ENCODE results near the gene CBARP. TPM values are rescaled to one million over a fixed set of nuclear protein-coding genes. Genes with fewer than 3 reads are reported as not detected.
"Not testable (repeated sequence)": the region's sequence is repeated elsewhere in the genome, so short reads cannot be mapped to it uniquely, and the experiment has no call there.

The CBARP gene
- total RNA-seq, 1 donor from 2014 or later: 1.2 TPM

- H3K27me3 Mint-ChIP-seq (ENCODE audit: insufficient read depth, low read depth): peaks cover 2% of the 10 kb centered on the region
- Histone ChIP-seq H4K20me1 (ENCODE audit: low read depth) (peaks cover 60% of the 10 kb centered on the region), H3K36me3 (no peaks in the 10 kb centered on the region)
Measured at GRCh38 chr19:1248139-1248785, 10.5 kb upstream of the CBARP start, which contains the start of gene MIDN. TSS of gene MIDN (plus strand) at chr19:1248583. CDS start at chr19:1250297, 1,714 bp downstream.

DNA sequence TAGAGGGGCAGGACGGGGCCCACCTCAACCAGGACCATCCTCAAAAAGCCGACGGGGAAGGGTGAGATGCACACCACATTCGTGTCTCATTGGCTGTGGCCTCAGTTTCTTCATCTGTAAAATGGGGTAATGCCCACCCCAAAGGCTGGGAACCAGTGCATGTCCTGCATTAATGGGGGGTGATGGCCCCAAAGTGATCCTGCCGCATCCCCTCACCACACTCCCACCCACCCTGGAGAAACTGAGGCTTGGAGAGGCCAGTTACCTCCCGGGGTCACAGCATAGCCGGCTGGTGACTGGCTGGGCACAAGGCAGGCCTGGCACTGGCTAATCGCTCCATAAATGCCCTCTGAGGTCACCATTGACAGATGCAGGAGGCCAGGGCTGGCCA, 9.9 kb upstream of the CBARP start:
- Histone ChIP-seq H2AFZ (replicated peaks) (no peak overlapping the region), H3K9ac (no peak overlapping the region), H3K36me3 (no peaks in the 10 kb centered on the region), H3K4me3 (peak overlapping the region; percentile 90), H3K9me3 (ENCODE audit: low read depth) (no peaks in the 10 kb centered on the region), H3K79me2 (ENCODE audit: low read depth) (peaks cover 31% of the 10 kb centered on the region), H3K27ac (no peak overlapping the region), H3K27me3 (no peaks in the 10 kb centered on the region), H3K4me1 (peaks cover 14% of the 10 kb centered on the region), H4K20me1 (ENCODE audit: low read depth) (peaks cover 58% of the 10 kb centered on the region), H3F3A (ENCODE audit: low read depth) (peaks cover 44% of the 10 kb centered on the region), H3K4me2 (peak overlapping the region; percentile 72)
- DNase-seq (ENCODE audit: low spot score): no peak
- TF ChIP-seq EZH2phosphoT487 (IDR thresholded peaks at IDR 0.05) (no peak), EZH2 (IDR thresholded peaks at IDR 0.05) (no peak), CTCF (IDR thresholded peaks at IDR 0.05) (no peak)
- H3K4me3 Mint-ChIP-seq: peak overlapping the region; percentile 67
- peaks cover 2% of the 10 kb centered on the region for H3K27me3 Mint-ChIP-seq (ENCODE audit: insufficient read depth, low read depth)
- H3K27ac Mint-ChIP-seq: no peak overlapping the region
- peaks cover 14% of the 10 kb centered on the region for H3K4me1 Mint-ChIP-seq
- no peaks in the 10 kb centered on the region for H3K9me3 Mint-ChIP-seq
- no peaks in the 10 kb centered on the region for H3K36me3 Mint-ChIP-seq

More at GRCh38 chr19:1248139-1248785, 10.5 kb upstream of the CBARP start, which contains the start of gene MIDN:
- no peak within 1 kb of the TSS for H3K27ac Mint-ChIP-seq
- no peak within 1 kb of the TSS for H3K9ac ChIP-seq
- H3K4me1 Mint-ChIP-seq: peaks cover 14% of the 10 kb centered on the region
- H3K27ac ChIP-seq: peak within 1 kb of the TSS; percentile 92
- H3K9me3 Mint-ChIP-seq: no peaks in the 10 kb centered on the region
- no peak within 1 kb of the TSS for H2AFZ ChIP-seq (replicated peaks)
- H3K36me3 Mint-ChIP-seq: no peaks in the 10 kb centered on the region
- H3K79me2 ChIP-seq (ENCODE audit: low read depth): peaks cover 36% of the 10 kb centered on the region
- peak within 1 kb of the TSS; percentile 79 for H3K4me2 ChIP-seq
- peak within 1 kb of the TSS; percentile 90 for H3K4me3 ChIP-seq
- TF ChIP-seq EZH2 (IDR thresholded peaks at IDR 0.05) (no peak), CTCF (IDR thresholded peaks at IDR 0.05) (peak; percentile 41)
- H3K27me3 ChIP-seq: no peaks in the 10 kb centered on the region
- no peaks in the 10 kb centered on the region for H3K9me3 ChIP-seq (ENCODE audit: low read depth)
- H3F3A ChIP-seq (ENCODE audit: low read depth): peaks cover 46% of the 10 kb centered on the region
- peaks cover 18% of the 10 kb centered on the region for H3K4me1 ChIP-seq
- H3K4me3 Mint-ChIP-seq: peak within 1 kb of the TSS; percentile 85
- peak; percentile 90 for DNase-seq (ENCODE audit: low spot score)

DNA sequence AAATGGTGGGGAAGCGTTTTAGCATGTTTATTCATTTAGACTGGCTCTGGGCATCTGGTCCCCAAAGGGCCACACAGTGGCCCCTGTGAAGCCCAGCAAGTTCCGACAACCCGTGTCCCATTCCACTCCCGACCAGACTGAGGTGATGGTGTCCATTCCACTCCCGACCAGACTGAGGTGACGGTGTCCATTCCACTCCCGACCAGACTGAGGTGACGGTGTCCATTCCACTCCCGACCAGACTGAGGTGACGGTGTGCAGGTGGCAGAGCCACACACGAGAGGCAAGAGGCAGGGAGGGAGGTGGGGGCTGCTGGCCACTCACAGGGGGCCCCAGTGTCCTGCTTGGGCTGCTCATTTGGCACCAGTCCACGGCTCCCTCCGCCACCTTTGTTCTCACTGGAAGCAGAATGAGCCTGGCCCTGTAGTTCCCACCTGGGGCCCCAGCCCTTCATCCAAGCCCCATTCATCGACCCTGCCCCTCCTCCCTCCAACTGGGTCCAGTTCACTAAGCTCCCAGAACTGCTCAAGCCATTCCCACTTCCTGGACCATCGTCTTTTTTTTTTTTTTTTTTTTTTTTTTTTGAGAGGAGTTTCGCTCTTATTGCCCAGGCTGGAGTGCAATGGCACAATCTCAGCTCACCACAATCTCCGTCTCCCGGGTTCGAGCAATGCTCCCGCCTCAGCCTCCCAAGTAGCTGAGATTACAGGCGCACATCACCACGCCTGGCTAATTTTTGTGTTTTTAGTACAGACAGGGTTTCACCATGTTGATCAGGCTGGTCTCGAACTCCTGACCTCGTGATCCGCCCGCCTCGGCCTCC, 8.7 kb upstream of the CBARP start:
- peaks cover 15% of the 10 kb centered on the region for H3K4me1 Mint-ChIP-seq
- not testable (repeated sequence) for H3K4me3 ChIP-seq; H3K9me3 Mint-ChIP-seq; H3K27ac Mint-ChIP-seq; H3K27me3 Mint-ChIP-seq (ENCODE audit: insufficient read depth, low read depth); H3K9ac ChIP-seq; H3K4me1 ChIP-seq; H3K36me3 Mint-ChIP-seq; H3K9me3 ChIP-seq (ENCODE audit: low read depth); H3K4me2 ChIP-seq; H3K27me3 ChIP-seq; H3K27ac ChIP-seq; H2AFZ ChIP-seq (replicated peaks); H3K36me3 ChIP-seq
- Histone ChIP-seq H3F3A (ENCODE audit: low read depth) (peaks cover 38% of the 10 kb centered on the region), H4K20me1 (ENCODE audit: low read depth) (peaks cover 46% of the 10 kb centered on the region), H3K79me2 (ENCODE audit: low read depth) (peaks cover 26% of the 10 kb centered on the region)
- H3K4me3 Mint-ChIP-seq: peak overlapping the region; percentile 64
- DNase-seq (ENCODE audit: low spot score): peak; percentile 42
